Right atrium auricular region (tissue), 2 donors: Measurements from ENCODE around the gene GPC1. TPM values are rescaled to one million over a fixed set of nuclear protein-coding genes. Genes with fewer than 3 reads are reported as not detected.

Source experiments
- DNase-seq: peaks from one replicate; pipeline ENCODE4 v3.0.0-alpha.2; 2019; ENCODE audit warnings: low spot score
- H3K27ac ChIP-seq, 2 donors: fragments of 200-600 bp; sonication (generic); 1 replicate in 1 of 2; 2 replicates in 1 of 2; pipeline ENCODE4 v1.5.1; 2016 to 2019
- H3K27me3 ChIP-seq, 2 donors: fragments of 200-600 bp; sonication (generic); one replicate each; pipeline versions ENCODE4 v1.5.1 to v1.6.0; 2017 to 2019
- H3K36me3 ChIP-seq: fragments of 200-600 bp; sonication (generic); one replicate; pipeline ENCODE4 v1.5.1; 2016
- H3K4me1 ChIP-seq, 2 donors: fragments of 200-600 bp; sonication (generic); one replicate each; pipeline versions ENCODE4 v1.5.1 to v1.6.0; 2017 to 2019
- H3K4me3 ChIP-seq, 2 donors: fragments of 200-600 bp; sonication (generic); 1 replicate in 1 of 2; 2 replicates in 1 of 2; pipeline ENCODE4 v1.5.1; 2017 to 2019; ENCODE audit warnings: mild to moderate bottlenecking in 1 of 2, moderate library complexity in 1 of 2
- H3K9me3 ChIP-seq, 2 donors: fragments of 200-600 bp; sonication (generic); one replicate each; pipeline ENCODE4 v1.5.1; 2019
- CTCF ChIP-seq, 2 donors: fragments of 200-600 bp; sonication (generic); IDR thresholded peaks; one replicate each; pipeline ENCODE4 v1.5.1; 2019; ENCODE audit warnings: antibody characterized with exemption in 2 of 2
- total RNA-seq, 2 donors: library from RNA; depleted of rRNA; stranded (reverse); fragments of >200 nt; gene quantifications; one replicate each; pipeline ENCODE4 v1.1.0, GENCODE V29; 2016

Gene GPC1
- total RNA-seq, 2 donors from 2014 or later, result 77.4 to 103 TPM

- H3K27me3 ChIP-seq, result no peaks in the 10 kb centered on the region
- no peaks in the 10 kb centered on the region for H3K9me3 ChIP-seq
- TF ChIP-seq CTCF (IDR thresholded peaks at IDR 0.05), result no peak
- H3K4me1 ChIP-seq, result no peaks in the 10 kb centered on the region
- H3K36me3 ChIP-seq, result no peaks in the 10 kb centered on the region
- H3K4me3 ChIP-seq, result no peak overlapping the region
- H3K27ac ChIP-seq, result no peak overlapping the region
- no peak for DNase-seq
Measured at GRCh38 chr2:240404174-240404852, 31.1 kb upstream of the GPC1 start.

- no peak for TF ChIP-seq CTCF (IDR thresholded peaks at IDR 0.05)
- Histone ChIP-seq H3K9me3 (no peaks in the 10 kb centered on the region), H3K36me3 (no peaks in the 10 kb centered on the region), H3K4me3 (no peak overlapping the region), H3K27ac (no peak overlapping the region), H3K27me3 (no peaks in the 10 kb centered on the region), H3K4me1 (no peaks in the 10 kb centered on the region)
- no peak for DNase-seq
Measured at GRCh38 chr2:240405133-240405532, 30.3 kb upstream of the GPC1 start.

- Histone ChIP-seq H3K27me3 (no peaks in the 10 kb centered on the region), H3K4me1 (no peaks in the 10 kb centered on the region), H3K9me3 (no peaks in the 10 kb centered on the region), H3K36me3 (no peaks in the 10 kb centered on the region), H3K4me3 (no peak overlapping the region), H3K27ac (no peak overlapping the region)
- no peak for DNase-seq
- TF ChIP-seq CTCF (IDR thresholded peaks at IDR 0.05), result no peak
Measured at GRCh38 chr2:240405684-240406313, 29.7 kb upstream of the GPC1 start.

- Histone ChIP-seq H3K4me3 (no peak overlapping the region), H3K4me1 (no peaks in the 10 kb centered on the region), H3K9me3 (no peaks in the 10 kb centered on the region), H3K27me3 (no peaks in the 10 kb centered on the region), H3K36me3 (no peaks in the 10 kb centered on the region), H3K27ac (no peak overlapping the region)
- no peak for TF ChIP-seq CTCF (IDR thresholded peaks at IDR 0.05)
- no peak for DNase-seq
Measured at GRCh38 chr2:240407090-240407489, 28.4 kb upstream of the GPC1 start.

GRCh38 chr2:240410004-240410403 is 25.5 kb upstream of the GPC1 start:
- Histone ChIP-seq H3K36me3 (no peaks in the 10 kb centered on the region), H3K4me1 (no peaks in the 10 kb centered on the region), H3K27me3 (no peaks in the 10 kb centered on the region), H3K9me3 (no peaks in the 10 kb centered on the region), H3K4me3 (no peak overlapping the region), H3K27ac (no peak overlapping the region)
- TF ChIP-seq CTCF (IDR thresholded peaks at IDR 0.05), result no peak
- DNase-seq, result no peak
